CD4-positive, alpha-beta memory T cell (primary cell): ENCODE measurements around the gene LRWD1. TPM values are rescaled to one million over a fixed set of nuclear protein-coding genes. Genes with fewer than 3 reads are reported as not detected.
"Not testable (repeated sequence)": the region's sequence is repeated elsewhere in the genome, so short reads cannot be mapped to it uniquely, and the experiment has no call there.

ENCODE experiments used
- CTCF ChIA-PET: fragments of 350-600 bp; sonication (Branson Sonifier 250); formaldehyde crosslinking; loops from one replicate; lab custom pipeline; 2021; ENCODE audit warnings: inconsistent platforms; ENCODE audit not compliant: partially characterized antibody; lab: Charles Lee
- POLR2A ChIA-PET: fragments of 350-600 bp; sonication (Branson Sonifier 250); formaldehyde crosslinking; loops from one replicate; lab custom pipeline; 2021; ENCODE audit not compliant: partially characterized antibody; lab: Charles Lee
- DNase-seq, 5 donors: peaks; one replicate each; pipeline versions ENCODE4 v3.0.0 to v3.0.0-alpha.2; 2020 to 2022; ENCODE audit warnings: mixed read lengths in 1 of 5
- H3K27ac ChIP-seq: one replicate; pipeline ENCODE4 v1.7.0; 2013; ENCODE audit warnings: low read depth, low read length
- H3K27me3 ChIP-seq: 2 replicates; pipeline ENCODE4 v1.7.0; 2013; ENCODE audit warnings: mild to moderate bottlenecking, low read length, moderate library complexity; ENCODE audit not compliant: insufficient read depth
- H3K36me3 ChIP-seq: 2 replicates; pipeline ENCODE4 v1.7.0; 2013; ENCODE audit warnings: mild to moderate bottlenecking, low read length, moderate library complexity; ENCODE audit not compliant: insufficient read depth
- H3K4me1 ChIP-seq: 2 replicates; pipeline ENCODE4 v1.7.0; 2013; ENCODE audit warnings: mild to moderate bottlenecking, low read length, moderate library complexity; ENCODE audit not compliant: insufficient read depth
- H3K4me3 ChIP-seq, 2 donors: one replicate each; pipeline ENCODE4 v1.7.0; 2013; ENCODE audit warnings: low read length in 2 of 2, mild to moderate bottlenecking in 1 of 2
- H3K9me3 ChIP-seq, 2 donors: one replicate each; pipeline ENCODE4 v1.7.0; 2013; ENCODE audit warnings: low read length in 2 of 2, control low read depth in 1 of 2; ENCODE audit not compliant: control insufficient read depth in 1 of 2
- H3K27ac Mint-ChIP-seq, 7 donors: one replicate each; pipeline ENCODE4 v1.8.0; 2020 to 2021; ENCODE audit warnings: mixed read lengths in 7 of 7, mild to moderate bottlenecking in 6 of 7, inconsistent platforms in 3 of 7, moderate library complexity in 3 of 7
- H3K27me3 Mint-ChIP-seq, 2 donors: one replicate each; pipeline ENCODE4 v1.8.0; 2020 to 2021; ENCODE audit warnings: mixed read lengths in 2 of 2
- H3K36me3 Mint-ChIP-seq, 2 donors: one replicate each; pipeline ENCODE4 v1.8.0; 2020 to 2021; ENCODE audit warnings: mixed read lengths in 2 of 2, inconsistent platforms in 1 of 2, mild to moderate bottlenecking in 1 of 2
- H3K4me1 Mint-ChIP-seq, 4 donors: one replicate each; pipeline ENCODE4 v1.8.0; 2020 to 2021; ENCODE audit warnings: mixed read lengths in 4 of 4, mild to moderate bottlenecking in 1 of 4
- H3K4me3 Mint-ChIP-seq, 8 donors: one replicate each; pipeline ENCODE4 v1.8.0; 2020 to 2021; ENCODE audit warnings: mixed read lengths in 8 of 8, mild to moderate bottlenecking in 7 of 8, moderate library complexity in 6 of 8, inconsistent platforms in 3 of 8
- H3K9me3 Mint-ChIP-seq, 8 donors: one replicate each; pipeline ENCODE4 v1.8.0; 2020 to 2021; ENCODE audit warnings: mixed read lengths in 8 of 8, mild to moderate bottlenecking in 5 of 8, inconsistent platforms in 3 of 8, moderate library complexity in 1 of 8
- intact Hi-C: fragments of 100-400 bp; cut with micrococcal nuclease; formaldehyde crosslinking; loops from one replicate; pipeline ENCODE4 v1.15.1; 2023
- polyA plus RNA-seq, 2 donors: library from polyadenylated mRNA; unstranded; fragments of 300-500 nt; fragmentation: Illumina TruSeq; gene quantifications; one replicate each; pipeline ENCODE4 v1.2.3, GENCODE V29; 2021
- total RNA-seq, 2 experiments: library from RNA; stranded (reverse); gene quantifications; one replicate each; pipeline ENCODE4 v1.2.3, GENCODE V29; 2021

The LRWD1 gene
- total and polyA plus RNA-seq, 4 experiments from 2014 or later = 12.9 to 28.5 (median 20.6) TPM

GRCh38 chr7:102450242-102450641 lies 14.5 kb upstream of the LRWD1 start:
- peak overlapping the region in 5 of 7 donors; percentile 67 to 83 (median 75) for H3K27ac Mint-ChIP-seq
- no peaks in the 10 kb centered on the region for H3K9me3 Mint-ChIP-seq
- Histone ChIP-seq H3K9me3 (no peaks in the 10 kb centered on the region), H3K27ac (no peak overlapping the region), H3K36me3 (peaks cover 7% of the 10 kb centered on the region), H3K4me1 (no peaks in the 10 kb centered on the region), H3K27me3 (no peaks in the 10 kb centered on the region), H3K4me3 (no peak overlapping the region)
- DNase-seq = peak; percentile 46 to 62 (median 55)
- CTCF ChIA-PET = interaction anchor here (1.2 to 7.2 kb wide), 14 partner anchors 10 to 59 kb away, joined by 4 to 134 read pairs (median 8); partner anchors contain the start of genes ALKBH4, LRWD1 and PRKRIP1
- H3K36me3 Mint-ChIP-seq = peaks cover 0 to 21% of the 10 kb centered on the region in 2 donors
- no peaks in the 10 kb centered on the region for H3K27me3 Mint-ChIP-seq
- intact Hi-C loops = loop anchor here (2.0 kb wide), 2 partner anchors 37 to 171 kb away; no protein-coding TSS in a partner anchor
- no peak overlapping the region for H3K4me3 Mint-ChIP-seq
- POLR2A ChIA-PET = interaction anchor here (1.0 to 1.8 kb wide), 7 partner anchors 24 to 163 kb away, joined by 3 to 13 read pairs (median 8); partner anchors contain the start of genes PRKRIP1 and SH2B2
- H3K4me1 Mint-ChIP-seq = peaks cover 0 to 4% (median 2%) of the 10 kb centered on the region in 4 donors

DNA sequence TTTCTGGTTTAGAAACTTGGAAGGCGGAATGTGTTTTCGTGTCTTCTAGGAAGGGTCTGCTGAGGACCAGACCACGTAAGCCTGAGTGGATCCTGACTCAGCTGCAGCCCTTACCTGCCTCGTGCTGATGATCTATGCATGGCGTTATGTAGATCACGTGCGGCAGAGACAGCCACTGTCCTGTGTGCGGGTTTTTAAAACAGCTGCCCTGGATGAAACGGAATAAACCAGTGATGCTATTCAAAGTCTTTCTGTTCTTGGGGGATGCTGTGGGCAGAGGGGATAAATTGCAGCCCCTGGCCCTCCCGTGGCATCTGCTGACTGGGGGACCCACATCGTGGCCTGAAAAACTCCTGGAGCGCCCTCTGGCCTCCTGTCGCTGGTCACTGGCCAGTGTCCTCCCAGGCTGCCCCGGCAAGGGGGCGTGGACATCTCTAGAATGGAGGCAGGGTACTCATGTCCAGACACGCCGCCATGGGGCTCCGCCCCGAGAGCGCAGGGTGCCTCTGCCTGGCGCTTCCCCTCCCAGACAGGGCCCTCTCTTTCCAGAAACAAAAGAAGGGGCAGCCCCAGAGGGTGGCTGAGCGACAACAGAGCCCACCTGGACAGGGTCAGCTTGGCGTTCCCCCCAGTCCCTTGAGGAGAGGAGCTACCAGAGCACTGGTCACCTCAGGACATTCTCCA lies 13.3 kb upstream of the LRWD1 start:
- no peaks in the 10 kb centered on the region for H3K9me3 Mint-ChIP-seq
- H3K4me1 ChIP-seq = no peaks in the 10 kb centered on the region
- peaks cover 8% of the 10 kb centered on the region for H3K36me3 ChIP-seq
- H3K4me3 Mint-ChIP-seq = no peak overlapping the region
- H3K27ac ChIP-seq = no peak overlapping the region
- H3K9me3 ChIP-seq = no peaks in the 10 kb centered on the region
- H3K36me3 Mint-ChIP-seq = peaks cover 0 to 13% of the 10 kb centered on the region in 2 donors
- DNase-seq = no peak
- no peaks in the 10 kb centered on the region for H3K27me3 ChIP-seq
- H3K27ac Mint-ChIP-seq = no peak overlapping the region
- H3K27me3 Mint-ChIP-seq = no peaks in the 10 kb centered on the region
- peaks cover 0 to 4% (median 2%) of the 10 kb centered on the region in 4 donors for H3K4me1 Mint-ChIP-seq
- H3K4me3 ChIP-seq = no peak overlapping the region
- ChIA-PET CTCF (interaction anchor here (1.0 to 7.2 kb wide), 9 partner anchors 12 to 56 kb away, joined by 3 to 134 read pairs (median 11); partner anchors contain the start of gene PRKRIP1), POLR2A (interaction anchor here (1.1 to 1.5 kb wide), 2 partner anchors 10 to 55 kb away, joined by 3 to 4 read pairs; no protein-coding TSS in a partner anchor)
- intact Hi-C loops = loop anchor here (2.0 kb wide), 2 partner anchors 39 to 173 kb away; no protein-coding TSS in a partner anchor

GRCh38 chr7:102452451-102452850 lies 12.3 kb upstream of the LRWD1 start:
- ChIA-PET CTCF (interaction anchor here (1.0 to 7.2 kb wide), 7 partner anchors 11 to 57 kb away, joined by 3 to 134 read pairs (median 5); partner anchors contain the start of gene PRKRIP1), POLR2A (interaction anchor here (0.9 to 1.5 kb wide), 5 partner anchors 9 to 56 kb away, joined by 3 to 4 read pairs (median 3); no protein-coding TSS in a partner anchor)
- Histone ChIP-seq H3K9me3 (no peaks in the 10 kb centered on the region), H3K27ac (no peak overlapping the region), H3K27me3 (no peaks in the 10 kb centered on the region), H3K36me3 (peaks cover 11% of the 10 kb centered on the region), H3K4me3 (no peak overlapping the region), H3K4me1 (no peaks in the 10 kb centered on the region)
- Mint-ChIP-seq H3K9me3 (no peaks in the 10 kb centered on the region), H3K27ac (no peak overlapping the region), H3K4me3 (no peak overlapping the region), H3K27me3 (no peaks in the 10 kb centered on the region), H3K36me3 (peaks cover 0 to 9% of the 10 kb centered on the region in 2 donors), H3K4me1 (peaks cover 0 to 4% (median 2%) of the 10 kb centered on the region in 4 donors)
- DNase-seq = no peak
- intact Hi-C loops = no loop called here

DNA sequence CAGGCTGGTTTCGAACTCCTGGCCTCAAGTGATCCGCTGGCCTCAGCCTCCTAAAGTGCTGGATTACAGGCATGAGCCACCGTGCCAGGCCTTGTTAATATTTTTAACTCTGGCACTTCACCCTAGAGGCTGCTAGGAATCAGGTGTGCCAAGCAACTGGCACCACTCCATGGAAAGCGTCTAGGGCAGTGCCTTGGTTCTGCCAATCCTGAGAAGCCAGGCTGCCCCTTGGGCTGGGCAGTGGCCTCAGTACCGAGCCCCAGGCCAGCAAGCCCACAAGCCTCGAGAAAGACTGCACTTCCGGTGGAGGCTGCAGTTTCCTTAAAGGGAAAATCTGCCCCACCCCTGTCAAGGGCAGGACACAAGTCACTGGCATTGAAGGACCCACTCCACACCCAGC lies 11.5 kb upstream of the LRWD1 start:
- no peak for DNase-seq
- Histone ChIP-seq H3K4me1 (no peaks in the 10 kb centered on the region), H3K9me3 (no peaks in the 10 kb centered on the region), H3K27ac (no peak overlapping the region), H3K4me3 (no peak overlapping the region), H3K36me3 (peaks cover 16% of the 10 kb centered on the region), H3K27me3 (no peaks in the 10 kb centered on the region)
- peaks cover 0 to 10% of the 10 kb centered on the region in 2 donors for H3K36me3 Mint-ChIP-seq
- no peak overlapping the region for H3K4me3 Mint-ChIP-seq
- H3K9me3 Mint-ChIP-seq = no peaks in the 10 kb centered on the region
- CTCF ChIA-PET = interaction anchor here (4.4 to 7.2 kb wide), 2 partner anchors 39 to 52 kb away, joined by 21 to 134 read pairs; no protein-coding TSS in a partner anchor
- H3K27me3 Mint-ChIP-seq = no peaks in the 10 kb centered on the region
- H3K4me1 Mint-ChIP-seq = peaks cover 0 to 4% (median 2%) of the 10 kb centered on the region in 4 donors
- peak overlapping the region in 1 of 7 donors; percentile 42 for H3K27ac Mint-ChIP-seq
- intact Hi-C loops = no loop called here
- POLR2A ChIA-PET = interaction anchor here (0.9 to 1.4 kb wide), 2 partner anchors 49 to 55 kb away, joined by 3 to 4 read pairs; no protein-coding TSS in a partner anchor

- Mint-ChIP-seq H3K27ac (peak overlapping the region in 1 of 7 donors; percentile 36), H3K4me3 (no peak overlapping the region), H3K27me3 (no peaks in the 10 kb centered on the region), H3K36me3 (peaks cover 0 to 11% of the 10 kb centered on the region in 2 donors), H3K4me1 (peaks cover 0 to 4% (median 2%) of the 10 kb centered on the region in 4 donors), H3K9me3 (no peaks in the 10 kb centered on the region)
- ChIA-PET POLR2A (interaction anchor here (1.0 to 1.4 kb wide), 2 partner anchors 38 to 59 kb away, joined by 3 to 4 read pairs; partner anchors contain the start of gene PRKRIP1), CTCF (no interaction called here)
- Histone ChIP-seq H3K27ac (no peak overlapping the region), H3K4me3 (no peak overlapping the region), H3K9me3 (no peaks in the 10 kb centered on the region), H3K4me1 (no peaks in the 10 kb centered on the region), H3K27me3 (no peaks in the 10 kb centered on the region), H3K36me3 (peaks cover 16% of the 10 kb centered on the region)
- intact Hi-C loops = no loop called here
- no peak for DNase-seq
These were observed 10.3 kb upstream of the LRWD1 start for GRCh38 chr7:102454468-102454867.

DNA sequence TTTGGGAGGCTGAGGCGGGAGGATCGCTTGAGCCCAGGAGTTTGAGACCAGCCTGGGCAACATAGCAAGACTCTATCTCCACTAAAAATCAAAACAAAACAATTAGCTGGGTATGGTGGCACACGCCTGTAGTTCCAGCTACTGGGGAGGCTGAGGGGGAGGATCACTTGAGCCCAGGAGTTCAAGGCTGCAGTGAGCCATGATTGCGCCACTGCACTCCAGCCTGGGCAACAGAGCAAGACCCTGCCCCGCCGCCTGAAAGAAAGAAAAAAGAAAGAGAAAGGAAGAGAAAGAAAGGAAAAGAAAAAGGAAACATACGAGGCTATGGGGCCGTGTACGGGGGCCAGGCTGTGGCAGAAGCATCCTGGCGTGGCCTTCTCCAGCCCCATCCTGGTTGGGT lies 9.9 kb upstream of the LRWD1 start:
- Mint-ChIP-seq H3K36me3 (peaks cover 0 to 11% of the 10 kb centered on the region in 2 donors), H3K27ac (peak overlapping the region in 1 of 7 donors; percentile 72)
- CTCF ChIA-PET = interaction anchor here (1.8 kb wide), 1 partner anchor 43 kb away, joined by 7 read pairs; no protein-coding TSS in a partner anchor
- POLR2A ChIA-PET = interaction anchor here (1.2 to 1.4 kb wide), 2 partner anchors 32 to 39 kb away, joined by 3 read pairs; no protein-coding TSS in a partner anchor
- H3K27ac ChIP-seq, H3K4me1 ChIP-seq, H3K27me3 Mint-ChIP-seq, H3K4me3 Mint-ChIP-seq, H3K9me3 ChIP-seq, H3K4me3 ChIP-seq, H3K27me3 ChIP-seq, DNase-seq, H3K9me3 Mint-ChIP-seq, H3K4me1 Mint-ChIP-seq, intact Hi-C loops: not testable (repeated sequence)
- H3K36me3 ChIP-seq = peaks cover 16% of the 10 kb centered on the region
